22Rv1 (cell line): ENCODE results near the gene MAG.

Experiments
- H3K27ac ChIP-seq: fragments of 450-650 bp; 2 replicates; pipeline ENCODE4 v1.5.1; 2017
- CTCF ChIP-seq: fragments of 450-650 bp; IDR thresholded peaks from 2 replicates; pipeline ENCODE4 v1.5.1; 2017; ENCODE audit warnings: mild to moderate bottlenecking
- ZFX ChIP-seq: fragments of 450-650 bp; IDR thresholded peaks from 2 replicates; pipeline ENCODE4 v1.6.1; 2017; ENCODE audit warnings: antibody characterized with exemption, borderline replicate concordance

Gene MAG

DNA sequence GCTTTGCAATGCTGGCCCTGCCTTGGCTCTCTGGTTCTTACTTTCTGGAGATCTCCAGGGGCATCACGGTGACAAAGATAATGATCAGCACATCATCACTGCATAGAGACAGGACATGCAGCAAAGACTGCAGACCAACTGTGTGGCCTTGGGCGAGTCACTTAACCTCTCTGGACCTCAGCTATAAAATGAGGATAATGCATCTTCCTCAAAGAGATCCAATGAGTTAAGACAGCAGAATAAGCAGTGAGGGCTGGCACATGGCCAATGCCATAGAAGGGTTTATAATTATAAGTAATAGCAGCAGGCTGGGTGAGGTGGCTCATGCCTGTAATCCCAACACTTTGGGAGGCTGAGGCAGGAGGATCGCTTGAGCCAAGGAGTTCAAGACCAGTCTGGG lies 2.4 kb downstream of the MAG start:
- TF ChIP-seq CTCF (no peak), ZFX (no peak)

DNA sequence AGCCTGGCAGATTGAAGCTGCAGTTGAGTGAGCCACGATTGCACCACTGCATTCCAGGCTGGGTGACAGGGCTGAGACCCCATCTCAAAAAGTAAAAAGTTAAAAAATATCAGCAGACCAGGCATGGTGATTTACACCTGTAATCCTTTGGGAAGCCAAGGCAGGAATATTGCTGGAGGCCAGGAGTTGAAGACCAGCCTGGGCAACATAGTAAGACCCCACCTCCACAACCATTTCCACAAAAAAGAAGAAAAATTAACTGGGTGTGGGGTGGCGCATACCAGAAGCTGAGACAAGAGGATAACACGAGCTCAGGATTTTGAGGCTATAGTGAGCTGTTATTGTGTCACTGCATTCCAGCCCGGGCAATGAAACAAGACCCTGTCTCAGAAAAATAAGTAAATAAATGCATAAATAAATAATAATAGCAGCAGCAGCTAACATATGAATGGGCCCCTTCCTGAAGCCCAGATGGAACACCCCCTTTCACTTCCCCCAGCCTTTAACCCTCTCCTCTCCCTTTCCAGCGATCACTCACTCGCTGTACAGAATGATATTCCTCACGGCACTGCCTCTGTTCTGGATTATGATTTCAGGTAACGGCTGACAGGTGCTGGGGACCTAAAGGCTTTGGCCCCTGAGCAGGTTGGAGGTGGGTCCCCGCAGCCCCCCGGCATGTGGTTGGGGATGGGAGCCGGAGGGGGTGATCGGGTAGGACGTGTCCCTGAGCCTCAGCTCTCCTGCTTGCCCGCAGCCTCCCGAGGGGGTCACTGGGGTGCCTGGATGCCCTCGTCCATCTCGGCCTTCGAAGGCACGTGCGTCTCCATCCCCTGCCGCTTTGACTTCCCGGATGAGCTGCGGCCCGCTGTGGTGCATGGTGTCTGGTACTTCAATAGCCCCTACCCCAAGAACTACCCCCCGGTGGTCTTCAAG lies 3.2 kb downstream of the MAG start:
- TF ChIP-seq CTCF (no peak), ZFX (no peak)
- no peak overlapping the region for H3K27ac ChIP-seq

More for the DNA sequence above, 2.4 kb downstream of the MAG start:
- H3K27ac ChIP-seq, result no peak overlapping the region

DNA sequence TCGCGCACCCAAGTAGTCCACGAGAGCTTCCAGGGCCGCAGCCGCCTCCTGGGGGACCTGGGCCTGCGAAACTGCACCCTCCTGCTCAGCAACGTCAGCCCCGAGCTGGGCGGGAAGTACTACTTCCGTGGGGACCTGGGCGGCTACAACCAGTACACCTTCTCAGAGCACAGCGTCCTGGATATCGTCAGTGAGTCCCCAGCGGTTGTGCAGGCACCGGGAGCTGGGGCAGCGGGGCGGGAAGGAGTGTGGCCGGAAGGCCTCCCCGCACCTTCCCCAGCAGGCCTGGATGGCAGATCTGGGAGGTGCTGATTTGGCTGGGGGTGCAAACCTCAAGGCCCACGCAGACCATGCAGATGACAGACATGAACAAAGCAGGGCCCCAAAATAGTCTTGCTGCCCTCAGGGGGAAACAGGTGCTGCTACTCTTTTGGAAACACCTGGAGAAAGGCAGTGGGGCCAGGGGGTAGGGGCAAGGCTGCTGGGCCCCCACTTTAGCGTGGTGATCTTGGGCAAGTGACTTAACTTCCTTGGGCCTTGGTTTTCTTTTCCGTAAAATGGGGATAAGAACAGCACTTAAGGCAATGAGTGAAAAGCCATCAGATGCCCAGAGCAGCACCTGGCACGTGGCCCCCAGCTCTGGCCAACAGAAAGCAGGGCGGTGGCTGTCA lies 4.0 kb downstream of the MAG start:
- no peak overlapping the region for H3K27ac ChIP-seq
- TF ChIP-seq ZFX, result no peak
- TF ChIP-seq CTCF, result no peak

DNA sequence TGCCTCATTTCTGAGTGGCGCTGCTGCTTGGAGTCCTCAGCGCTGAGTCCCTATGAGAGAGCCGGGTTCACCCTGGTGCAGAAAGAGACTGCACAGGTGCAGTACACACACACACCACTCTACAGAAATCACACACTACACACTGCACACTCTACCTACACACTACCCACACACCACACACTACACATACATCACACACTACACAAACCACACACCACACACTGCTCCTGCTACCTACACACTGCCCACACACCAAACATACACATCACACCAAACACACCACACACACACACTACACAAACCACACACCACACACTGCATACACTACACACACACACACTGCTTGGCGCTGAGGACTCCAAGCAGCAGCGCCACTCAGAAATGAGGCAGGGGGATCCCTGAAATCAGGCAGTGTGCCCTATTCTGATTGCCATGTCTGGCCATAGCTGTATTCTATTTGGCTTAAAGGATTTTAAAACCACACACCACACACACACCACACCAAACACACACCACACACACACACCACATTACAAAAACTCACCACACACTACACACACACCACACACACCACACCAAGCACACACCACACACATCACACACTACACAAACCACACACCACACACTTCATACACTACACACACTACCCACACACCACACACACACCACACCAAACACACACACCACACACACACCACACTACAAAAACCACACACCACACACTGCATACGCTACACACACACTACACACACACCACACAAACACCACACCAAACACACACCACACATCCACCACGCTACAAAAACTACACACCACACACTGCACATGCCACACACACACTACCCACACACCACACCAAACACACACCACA lies 4.9 kb downstream of the MAG start:
- no peak overlapping the region for H3K27ac ChIP-seq
- TF ChIP-seq CTCF (no peak), ZFX (no peak)

GRCh38 chr19:35297515-35297848 lies 5.5 kb downstream of the MAG start:
- no peak overlapping the region for H3K27ac ChIP-seq
- TF ChIP-seq CTCF, result no peak
- TF ChIP-seq ZFX, result no peak

GRCh38 chr19:35297922-35298321 lies 6.0 kb downstream of the MAG start:
- no peak overlapping the region for H3K27ac ChIP-seq
- no peak for TF ChIP-seq CTCF
- TF ChIP-seq ZFX, result no peak
